Epithelial cell of esophagus (primary cell): ENCODE data around the gene CISTR.
A peak's percentile ranks its signal among the peaks of the same experiment; 100 is the strongest.

Experiments
- DNase-seq: peaks from one replicate; pipeline ENCODE4 v3.0.0; 2010; ENCODE audit warnings: low read depth
- H3K4me3 ChIP-seq: 2 replicates; pipeline ENCODE4 v1.5.1; 2011; ENCODE audit warnings: mild to moderate bottlenecking, low read length, control low read depth
- CTCF ChIP-seq: IDR thresholded peaks from 2 replicates; pipeline ENCODE4 v1.5.1; 2011; ENCODE audit warnings: low read depth, mild to moderate bottlenecking, low read length, control low read depth, inconsistent platforms; ENCODE audit not compliant: insufficient read depth; ENCODE audit errors: missing control alignments

CISTR gene

GRCh38 chr12:53696655-53697331 lies 55.0 kb downstream of the CISTR start:
- no peak for TF ChIP-seq CTCF
- H3K4me3 ChIP-seq = peak overlapping the region; percentile 40
- DNase-seq = peak; percentile 82
